DND-41 (cell line): ENCODE results near the gene TRRAP.

Experiments used
- ATAC-seq: fragments of 200-7000 bp; cut with Tn5 transposase; 3 replicates; pipeline ENCODE4 v1.9.1; 2021; ENCODE audit warnings: low read depth; ENCODE audit not compliant: insufficient read depth
- DNase-seq: peaks from one replicate; pipeline ENCODE4 v3.0.0-alpha.2; 2020
- H2AFZ ChIP-seq: 2 replicates; pipeline ENCODE4 v1.6.0; 2012; ENCODE audit warnings: low read depth, low read length
- H3K27ac ChIP-seq: 2 replicates; pipeline ENCODE4 v1.5.1; 2012; ENCODE audit warnings: low read length, inconsistent platforms
- H3K27me3 ChIP-seq: fragments of 200-600 bp; sonication (generic); 2 replicates; pipeline ENCODE4 v1.6.0; 2012; ENCODE audit warnings: low read length, mild to moderate bottlenecking, inconsistent platforms; ENCODE audit not compliant: insufficient read depth, poor library complexity
- H3K36me3 ChIP-seq: 2 replicates; pipeline ENCODE4 v1.5.1; 2012; ENCODE audit warnings: low read length, inconsistent platforms; ENCODE audit not compliant: insufficient read depth
- H3K4me1 ChIP-seq: 2 replicates; pipeline ENCODE4 v1.5.1; 2012; ENCODE audit warnings: mild to moderate bottlenecking, low read length; ENCODE audit not compliant: insufficient read depth
- H3K4me2 ChIP-seq: 2 replicates; pipeline ENCODE4 v1.6.0; 2012; ENCODE audit warnings: mild to moderate bottlenecking, moderate library complexity, low read length, inconsistent platforms; ENCODE audit not compliant: insufficient read depth
- H3K4me3 ChIP-seq, 2 experiments: fragments of 200-600 bp in 1 of 2; shearing (Covaris generic) in 1 of 2; 2 replicates each; pipeline ENCODE4 v1.5.1; 2012 to 2016; ENCODE audit warnings: inconsistent platforms in 2 of 2, low read length in 2 of 2, mild to moderate bottlenecking in 2 of 2, low read depth in 1 of 2, moderate library complexity in 1 of 2
- H3K79me2 ChIP-seq: 2 replicates; pipeline ENCODE4 v1.6.0; 2012; ENCODE audit warnings: low read length, inconsistent platforms; ENCODE audit not compliant: insufficient read depth
- H3K9ac ChIP-seq: 2 replicates; pipeline ENCODE4 v1.6.0; 2012; ENCODE audit warnings: low read depth, mild to moderate bottlenecking, inconsistent platforms, low read length, moderate library complexity
- H3K9me3 ChIP-seq: 2 replicates; pipeline ENCODE4 v1.5.1; 2012; ENCODE audit warnings: low read length, moderate library complexity, mild to moderate bottlenecking, inconsistent platforms; ENCODE audit not compliant: insufficient read depth, severe bottlenecking
- H4K20me1 ChIP-seq: 2 replicates; pipeline ENCODE4 v1.6.0; 2012; ENCODE audit warnings: low read length; ENCODE audit not compliant: insufficient read depth
- CTCF ChIP-seq: IDR thresholded peaks from 2 replicates; pipeline ENCODE4 v1.5.1; 2012; ENCODE audit warnings: borderline replicate concordance, low read length, moderate library complexity, mild to moderate bottlenecking; ENCODE audit not compliant: poor library complexity, severe bottlenecking; ENCODE audit errors: extremely low read depth
- EZH2 ChIP-seq: IDR thresholded peaks from 3 replicates; pipeline ENCODE4 v1.6.1; 2012; ENCODE audit warnings: borderline replicate concordance, low read depth, mild to moderate bottlenecking, moderate library complexity, low read length, inconsistent platforms; ENCODE audit not compliant: severe bottlenecking

Gene TRRAP

GRCh38 chr7:98892609-98893008, 14.3 kb downstream of the TRRAP start:
- no peak overlapping the region for H2AFZ ChIP-seq
- no peak overlapping the region for H3K27ac ChIP-seq
- no peaks in the 10 kb centered on the region for H3K27me3 ChIP-seq
- DNase-seq (no peak), ATAC-seq (no peak)
- peaks cover 85% of the 10 kb centered on the region for H3K36me3 ChIP-seq
- H3K4me2 ChIP-seq = no peak overlapping the region
- H3K9ac ChIP-seq = no peak overlapping the region
- H3K9me3 ChIP-seq = no peaks in the 10 kb centered on the region
- no peak overlapping the region for H3K4me3 ChIP-seq
- H3K4me1 ChIP-seq = no peaks in the 10 kb centered on the region
- H4K20me1 ChIP-seq = peaks cover 10% of the 10 kb centered on the region
- no peak for TF ChIP-seq EZH2
- no peak for TF ChIP-seq CTCF
- H3K79me2 ChIP-seq = peaks cover 12% of the 10 kb centered on the region; the same call in 1 of the 2 replicates

GRCh38 chr7:98899816-98900215, 21.5 kb downstream of the TRRAP start:
- Histone ChIP-seq H3K9me3 (no peaks in the 10 kb centered on the region), H3K27me3 (no peaks in the 10 kb centered on the region), H3K36me3 (peaks cover 98% of the 10 kb centered on the region), H3K27ac (no peak overlapping the region), H2AFZ (no peak overlapping the region), H3K4me3 (no peak overlapping the region), H3K4me1 (no peaks in the 10 kb centered on the region), H3K9ac (no peak overlapping the region), H4K20me1 (0 out of 2 replicates have a peak, but pooled peaks cover 3% of the 10 kb centered on the region), H3K4me2 (no peak overlapping the region), H3K79me2 (no peaks in the 10 kb centered on the region; the same call in 1 of the 2 replicates)
- ATAC-seq (no peak), DNase-seq (no peak)
- TF ChIP-seq CTCF (no peak), EZH2 (no peak)

- Histone ChIP-seq H3K4me3 (no peak overlapping the region), H3K79me2 (no peaks in the 10 kb centered on the region), H4K20me1 (no peaks in the 10 kb centered on the region), H3K27ac (no peak overlapping the region), H3K9me3 (no peaks in the 10 kb centered on the region), H3K4me1 (no peaks in the 10 kb centered on the region), H3K36me3 (peaks cover 98% of the 10 kb centered on the region), H3K27me3 (no peaks in the 10 kb centered on the region), H3K4me2 (no peak overlapping the region), H3K9ac (no peak overlapping the region), H2AFZ (no peak overlapping the region)
- TF ChIP-seq CTCF (no peak), EZH2 (no peak)
- no peak for DNase-seq
- no peak for ATAC-seq
Observed at GRCh38 chr7:98900815-98901214, 22.5 kb downstream of the TRRAP start.

GRCh38 chr7:98902523-98902922, 24.2 kb downstream of the TRRAP start:
- no peak overlapping the region for H3K9ac ChIP-seq
- H3K4me3 ChIP-seq = no peak overlapping the region
- DNase-seq (no peak), ATAC-seq (no peak)
- no peak overlapping the region for H2AFZ ChIP-seq
- no peaks in the 10 kb centered on the region for H3K4me1 ChIP-seq
- H3K27me3 ChIP-seq = no peaks in the 10 kb centered on the region
- no peaks in the 10 kb centered on the region for H4K20me1 ChIP-seq
- H3K9me3 ChIP-seq = no peaks in the 10 kb centered on the region
- H3K4me2 ChIP-seq = no peak overlapping the region
- TF ChIP-seq CTCF (no peak), EZH2 (no peak)
- no peaks in the 10 kb centered on the region for H3K79me2 ChIP-seq
- no peak overlapping the region for H3K27ac ChIP-seq
- peaks cover 96% of the 10 kb centered on the region for H3K36me3 ChIP-seq
